ENCODE data around the gene CELSR1.

The CELSR1 gene

GRCh38 chr22:46551321-46551720 lies 13.9 kb upstream of the CELSR1 start:
- no peak for DNase-seq (ENCODE audit: low spot score)

- no peak for DNase-seq (ENCODE audit: low spot score)
These were observed 12.7 kb upstream of the CELSR1 start for GRCh38 chr22:46549971-46550641.

GRCh38 chr22:46549563-46549840 lies 12.1 kb upstream of the CELSR1 start:
- no peak for DNase-seq (ENCODE audit: low spot score)

- DNase-seq (ENCODE audit: low spot score): peak; percentile 92
These were observed 10.4 kb upstream of the CELSR1 start for GRCh38 chr22:46547883-46548244.

GRCh38 chr22:46547179-46547882 lies 9.9 kb upstream of the CELSR1 start:
- DNase-seq (ENCODE audit: low spot score): peak; percentile 66

GRCh38 chr22:46546466-46547178 lies 9.2 kb upstream of the CELSR1 start:
- DNase-seq (ENCODE audit: low spot score): peak; percentile 43

- no peak for DNase-seq (ENCODE audit: low spot score)
These were observed 7.8 kb upstream of the CELSR1 start for GRCh38 chr22:46545086-46545792.

GRCh38 chr22:46542011-46542985 lies 4.9 kb upstream of the CELSR1 start:
- peak; percentile 90 for DNase-seq (ENCODE audit: low spot score)

- no peak for DNase-seq (ENCODE audit: low spot score)
These were observed 4.1 kb upstream of the CELSR1 start for GRCh38 chr22:46541536-46541935.

GRCh38 chr22:46540874-46541273 lies 3.5 kb upstream of the CELSR1 start:
- no peak for DNase-seq (ENCODE audit: low spot score)

GRCh38 chr22:46539169-46539568 lies 1.7 kb upstream of the CELSR1 start:
- DNase-seq (ENCODE audit: low spot score): no peak

- peak; percentile 73 for DNase-seq (ENCODE audit: low spot score)
These were observed 1.4 kb upstream of the CELSR1 start for GRCh38 chr22:46538814-46539160.

GRCh38 chr22:46537946-46538813 lies 760 bp upstream of the CELSR1 start:
- DNase-seq (ENCODE audit: low spot score): peak; percentile 43

GRCh38 chr22:46536537-46537224 lies 739 bp downstream of the CELSR1 start:
- no peak for DNase-seq (ENCODE audit: low spot score)

GRCh38 chr22:46535876-46536536 lies 1.4 kb downstream of the CELSR1 start:
- no peak for DNase-seq (ENCODE audit: low spot score)

- no peak for DNase-seq (ENCODE audit: low spot score)
These were observed 2.4 kb downstream of the CELSR1 start for GRCh38 chr22:46534901-46535630.

GRCh38 chr22:46534177-46534776 lies 3.1 kb downstream of the CELSR1 start:
- DNase-seq (ENCODE audit: low spot score): no peak

- DNase-seq (ENCODE audit: low spot score): no peak
These were observed 4.2 kb downstream of the CELSR1 start for GRCh38 chr22:46533070-46533833.

Data from COLO829 (cell line).